Right lobe of liver (tissue), 4 donors: Measurements from ENCODE around the gene MBOAT2.

Experiments used
- POLR2A ChIP-seq: fragments of 450-650 bp; IDR thresholded peaks from one replicate; pipeline ENCODE4 v1.6.1; 2017; ENCODE audit warnings: antibody characterized with exemption, mild to moderate bottlenecking
- TF ChIP-seq, protein P1 (sequence below), 4 donors: fragments of 200-600 bp in 3 of 4; fragments of 450-650 bp in 1 of 4; IDR thresholded peaks; one replicate each; pipeline versions ENCODE4 v1.5.1 to v1.8.0; 2016 to 2022; ENCODE audit warnings: antibody characterized with exemption in 4 of 4, mild to moderate bottlenecking in 2 of 4
- donor health status: DM: no; HTN: no; CAD: no.
- donor health status: DM: no; HTN: no; CAD: no.
- donor health status: DM: no; HTN: yes; CAD: no.

DNA sequence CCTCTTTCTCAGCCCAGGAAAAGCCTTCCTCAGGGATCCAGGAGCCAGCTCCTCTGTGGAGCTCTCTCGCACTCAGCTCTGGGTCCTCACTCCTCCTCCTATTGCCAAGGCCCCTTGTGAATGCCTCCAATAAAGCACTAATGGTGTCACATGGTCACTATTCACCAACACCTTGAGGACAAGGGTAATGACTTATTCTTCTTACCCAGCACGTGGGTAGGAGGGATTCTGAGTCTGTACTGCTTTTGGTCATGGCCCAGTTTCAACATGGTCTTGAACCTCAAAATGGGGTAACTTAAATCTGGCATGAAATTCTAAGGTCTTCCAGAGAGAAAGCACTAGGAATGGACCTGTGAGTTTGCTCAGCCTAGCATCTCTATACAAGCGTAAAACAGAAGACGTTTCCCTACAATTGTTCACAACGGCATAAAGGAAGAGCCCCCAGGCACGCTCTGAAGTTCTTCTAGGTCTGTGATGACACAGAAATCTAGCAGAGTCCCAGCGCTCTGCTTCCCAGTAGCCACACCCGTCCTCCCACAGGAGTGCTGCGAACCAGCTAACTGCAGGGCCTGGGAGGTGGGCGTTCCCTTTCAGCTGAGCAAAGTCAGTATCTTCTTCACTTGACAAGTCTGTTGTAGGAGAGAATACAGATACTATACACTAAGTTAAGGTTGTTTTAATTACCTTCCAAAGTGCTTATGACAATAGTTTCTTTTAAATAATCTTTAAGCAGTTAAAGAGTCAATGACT lies 151.5 kb downstream of the MBOAT2 start:
- TF ChIP-seq, protein P1, sequence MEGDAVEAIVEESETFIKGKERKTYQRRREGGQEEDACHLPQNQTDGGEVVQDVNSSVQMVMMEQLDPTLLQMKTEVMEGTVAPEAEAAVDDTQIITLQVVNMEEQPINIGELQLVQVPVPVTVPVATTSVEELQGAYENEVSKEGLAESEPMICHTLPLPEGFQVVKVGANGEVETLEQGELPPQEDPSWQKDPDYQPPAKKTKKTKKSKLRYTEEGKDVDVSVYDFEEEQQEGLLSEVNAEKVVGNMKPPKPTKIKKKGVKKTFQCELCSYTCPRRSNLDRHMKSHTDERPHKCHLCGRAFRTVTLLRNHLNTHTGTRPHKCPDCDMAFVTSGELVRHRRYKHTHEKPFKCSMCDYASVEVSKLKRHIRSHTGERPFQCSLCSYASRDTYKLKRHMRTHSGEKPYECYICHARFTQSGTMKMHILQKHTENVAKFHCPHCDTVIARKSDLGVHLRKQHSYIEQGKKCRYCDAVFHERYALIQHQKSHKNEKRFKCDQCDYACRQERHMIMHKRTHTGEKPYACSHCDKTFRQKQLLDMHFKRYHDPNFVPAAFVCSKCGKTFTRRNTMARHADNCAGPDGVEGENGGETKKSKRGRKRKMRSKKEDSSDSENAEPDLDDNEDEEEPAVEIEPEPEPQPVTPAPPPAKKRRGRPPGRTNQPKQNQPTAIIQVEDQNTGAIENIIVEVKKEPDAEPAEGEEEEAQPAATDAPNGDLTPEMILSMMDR (IDR thresholded peaks at IDR 0.05), result no peak
- no peak for TF ChIP-seq POLR2A
